WI38 (cell line): ENCODE results near the gene CNOT3.

ENCODE experiments used
- H3K4me3 ChIP-seq: 2 replicates; pipeline ENCODE4 v1.5.1; 2011; ENCODE audit warnings: low read depth, mild to moderate bottlenecking, control low read depth, low read length
- CTCF ChIP-seq: IDR thresholded peaks from 2 replicates; pipeline ENCODE4 v1.5.1; 2012; ENCODE audit warnings: low read depth, mild to moderate bottlenecking, control low read depth, low read length

CNOT3 gene

GRCh38 chr19:54100561-54100960 is 37.0 kb upstream of the CNOT3 start, which contains the start of gene OSCAR:
Gene OSCAR (minus strand): TSS chr19:54100803. CDS start chr19:54100792, 11 bp downstream.
- TF ChIP-seq CTCF, result no peak
- H3K4me3 ChIP-seq, result no peak within 1 kb of the TSS

DNA sequence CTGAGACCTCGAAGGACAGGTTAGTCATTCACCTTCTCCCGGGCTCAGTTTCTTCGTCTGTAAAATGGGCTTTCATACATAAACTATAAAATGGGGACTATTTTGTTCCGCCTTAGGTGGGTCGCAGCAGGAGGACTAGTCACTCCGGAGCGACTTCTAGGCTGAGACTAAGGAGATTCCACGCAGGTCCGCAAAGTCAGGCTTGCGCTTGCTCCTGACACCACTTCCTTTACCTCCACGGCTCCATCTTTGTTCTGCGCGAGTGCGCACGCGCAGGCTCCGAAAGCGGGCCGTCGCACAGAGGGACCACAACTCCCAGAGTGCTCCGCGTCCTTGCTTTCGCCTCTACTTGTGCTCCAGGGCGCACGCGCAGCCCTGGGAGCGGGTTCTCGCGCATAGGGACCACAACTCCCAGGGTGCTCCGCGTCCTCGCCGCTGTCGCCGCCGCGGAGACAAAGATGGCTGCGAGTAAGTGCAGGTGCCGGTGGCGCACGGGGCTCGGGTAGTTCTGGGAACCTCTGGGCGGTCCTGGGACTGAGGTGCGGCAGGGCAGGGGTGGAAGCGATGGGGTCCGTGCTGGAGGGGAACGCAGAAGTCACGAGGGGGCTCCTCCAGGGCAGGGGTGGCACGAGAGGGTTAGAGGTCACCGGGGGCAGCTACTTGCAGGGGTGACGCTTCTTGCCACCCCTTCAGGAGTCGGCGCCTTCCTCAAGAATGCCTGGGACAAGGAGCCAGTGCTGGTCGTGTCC is 35.0 kb upstream of the CNOT3 start, which contains the start of gene NDUFA3:
TSS of gene NDUFA3 (plus strand) at position 435 of the 749 bp plus-strand sequence. CDS start at position 459, 24 bp downstream.
- peak within 1 kb of the TSS; percentile 87 for H3K4me3 ChIP-seq

DNA sequence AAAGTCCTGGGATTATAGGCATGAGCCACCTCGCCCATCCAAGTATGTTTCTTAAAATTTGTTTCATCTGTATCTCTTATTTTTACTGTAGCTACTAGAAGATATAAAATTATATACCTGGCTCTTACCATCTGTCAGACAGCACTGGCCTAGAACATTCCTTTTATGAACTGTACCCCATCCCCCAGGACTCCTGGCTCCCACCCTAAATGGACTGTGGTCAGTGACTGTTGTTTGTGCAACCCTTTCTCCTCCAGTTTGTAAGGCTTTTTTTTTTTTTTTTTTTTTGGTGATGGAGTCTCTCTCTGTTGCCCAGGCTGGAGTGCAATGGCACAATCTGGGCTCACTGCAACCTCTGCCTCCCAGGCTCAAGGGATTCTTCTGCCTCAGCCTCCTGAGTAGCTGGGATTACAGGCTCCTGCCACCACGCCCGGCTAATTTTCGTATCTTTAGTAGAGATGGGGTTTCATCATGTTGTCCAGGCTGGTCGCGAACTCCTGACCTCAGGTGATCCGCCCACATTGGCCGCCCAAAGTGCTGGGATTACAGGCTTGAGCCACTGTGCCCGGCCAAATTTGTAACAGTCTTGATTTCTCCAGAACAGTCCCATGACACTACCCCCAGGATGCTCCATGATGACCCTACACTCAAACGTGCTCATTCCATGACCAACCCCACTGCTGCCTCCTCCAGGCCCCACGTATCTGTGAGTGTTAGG is 32.4 kb upstream of the CNOT3 start:
- no peak overlapping the region for H3K4me3 ChIP-seq
- no peak for TF ChIP-seq CTCF

More for the DNA sequence above, 35.0 kb upstream of the CNOT3 start, which contains the start of gene NDUFA3:
- no peak for TF ChIP-seq CTCF

- no peak for TF ChIP-seq CTCF
- H3K4me3 ChIP-seq, result no peak overlapping the region
Measured at GRCh38 chr19:54105796-54106195, 31.8 kb upstream of the CNOT3 start.

- no peak overlapping the region for H3K4me3 ChIP-seq
- TF ChIP-seq CTCF, result no peak
Measured at GRCh38 chr19:54106716-54107115, 30.8 kb upstream of the CNOT3 start.

DNA sequence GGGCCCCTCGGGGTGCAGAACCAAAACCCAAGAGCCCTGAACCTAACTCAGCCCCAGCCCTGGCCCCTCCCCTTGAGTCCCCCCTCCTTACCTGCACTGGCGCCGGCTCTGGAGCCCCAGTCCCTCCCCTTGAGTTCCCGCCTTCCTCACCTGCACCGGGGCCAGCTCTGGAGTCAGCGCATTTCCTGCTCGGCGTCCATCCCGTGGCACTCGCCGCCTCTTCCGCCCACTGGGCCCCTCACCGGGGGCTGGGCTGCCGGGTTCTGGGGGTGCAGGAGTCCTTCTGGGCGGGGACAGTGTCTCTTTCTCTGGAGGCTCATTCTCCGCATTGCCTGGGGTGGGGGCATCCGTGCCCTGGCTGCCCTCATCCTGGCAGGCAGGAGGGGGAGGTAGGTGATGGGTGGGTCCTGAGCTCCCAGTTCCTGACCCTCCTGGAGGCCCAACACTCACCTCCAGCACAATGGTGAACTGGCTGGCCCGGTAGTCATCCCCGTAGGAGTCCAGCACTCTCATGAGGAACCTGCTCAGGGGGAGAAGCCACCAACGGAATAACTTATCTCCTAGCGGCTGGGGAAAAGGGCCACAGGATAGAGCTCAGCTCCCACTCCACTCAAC is 29.6 kb upstream of the CNOT3 start:
- TF ChIP-seq CTCF, result no peak
- no peak overlapping the region for H3K4me3 ChIP-seq
